Measurements from ENCODE around the gene GID8.

The GID8 gene

DNA sequence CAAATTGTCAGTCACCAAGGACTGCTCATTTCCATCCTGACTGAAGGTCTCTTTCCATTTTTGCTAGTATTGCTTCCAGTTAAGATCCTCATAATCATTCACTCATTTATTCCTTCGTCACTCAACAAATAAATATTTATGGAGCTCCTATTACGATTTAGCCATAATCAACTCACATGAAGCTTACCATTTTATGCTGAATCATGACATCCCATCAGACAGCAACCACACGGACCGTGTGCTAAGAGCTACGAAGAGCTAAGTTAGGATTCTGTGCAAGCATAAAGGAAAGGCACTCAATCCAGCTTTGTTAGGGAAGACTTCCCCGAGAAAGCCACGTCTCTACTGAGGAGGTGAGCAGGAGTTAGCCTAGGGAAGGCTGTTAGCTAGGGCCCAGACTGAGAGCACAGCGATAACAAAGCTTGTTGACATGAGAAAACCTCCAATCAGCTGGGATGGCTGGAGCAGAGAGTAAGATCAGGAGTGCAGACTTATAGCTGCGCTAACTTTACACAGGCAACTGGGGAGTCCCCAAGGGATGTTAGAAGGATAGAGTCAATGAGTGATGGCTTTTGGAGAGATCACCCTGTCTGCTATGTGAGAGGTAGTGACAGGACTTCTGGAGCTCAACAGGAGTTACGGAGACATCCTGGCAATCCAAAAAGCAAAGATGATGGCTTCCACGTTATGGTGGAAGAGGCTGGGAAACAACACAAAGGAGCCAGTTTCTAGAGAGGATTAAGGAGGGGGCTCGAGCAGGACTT, 2.6 kb upstream of the GID8 start:
- peak overlapping the region; percentile 21 for H3K9ac ChIP-seq (ENCODE audit: low read length)
- peaks cover 59% of the 10 kb centered on the region for H3K4me1 ChIP-seq (ENCODE audit: control insufficient read depth, insufficient read depth, low read length)
- no peaks in the 10 kb centered on the region for H3K9me3 ChIP-seq (ENCODE audit: control insufficient read depth, insufficient read depth, low read depth, low read length)
- H3K36me3 ChIP-seq (ENCODE audit: control insufficient read depth, insufficient read depth, low read length) = peaks cover 31% of the 10 kb centered on the region
- no peaks in the 10 kb centered on the region for H3K27me3 ChIP-seq (ENCODE audit: control insufficient read depth, insufficient read depth, low read length)
- peak overlapping the region; percentile 86 for H3K4me3 ChIP-seq (ENCODE audit: low read depth, low read length)
- no peak overlapping the region for H3K27ac ChIP-seq (ENCODE audit: low read depth, low read length)

DNA sequence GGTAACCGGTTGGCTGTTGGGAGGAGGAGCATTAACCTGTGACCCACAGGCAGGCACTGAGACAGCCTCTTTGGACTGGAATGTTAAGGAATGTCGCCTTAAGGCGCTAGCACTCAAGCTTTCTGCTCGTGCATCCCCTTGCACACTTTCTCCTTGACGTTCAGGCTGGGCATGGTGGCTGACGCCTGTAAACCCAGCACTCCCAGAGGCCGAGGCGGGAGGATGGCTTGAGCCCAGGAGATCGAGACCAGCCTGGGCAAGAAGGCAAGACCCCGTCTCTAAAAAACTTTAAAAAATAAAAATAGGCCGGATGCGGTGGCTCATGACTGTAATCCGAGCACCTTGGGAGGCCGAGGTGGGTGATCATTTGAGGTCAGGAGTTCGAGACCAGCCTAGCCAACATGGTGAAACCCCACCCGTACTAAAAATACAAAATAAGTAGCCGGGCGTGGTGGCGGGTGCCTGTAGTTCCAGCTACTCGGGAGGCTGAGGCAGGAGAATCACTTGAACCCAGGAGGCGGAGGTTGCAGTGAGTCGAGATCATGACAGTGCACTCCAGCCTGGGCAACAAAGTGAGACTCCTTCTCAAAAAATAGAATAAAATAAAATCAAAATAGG, 1.9 kb upstream of the GID8 start:
- Histone ChIP-seq H3K9ac (ENCODE audit: low read length) (peak overlapping the region; percentile 21), H3K9me3 (ENCODE audit: control insufficient read depth, insufficient read depth, low read depth, low read length) (no peaks in the 10 kb centered on the region), H3K27ac (ENCODE audit: low read depth, low read length) (no peak overlapping the region), H3K36me3 (ENCODE audit: control insufficient read depth, insufficient read depth, low read length) (peaks cover 33% of the 10 kb centered on the region), H3K27me3 (ENCODE audit: control insufficient read depth, insufficient read depth, low read length) (no peaks in the 10 kb centered on the region), H3K4me1 (ENCODE audit: control insufficient read depth, insufficient read depth, low read length) (peaks cover 52% of the 10 kb centered on the region), H3K4me3 (ENCODE audit: low read depth, low read length) (peak overlapping the region; percentile 86)

DNA sequence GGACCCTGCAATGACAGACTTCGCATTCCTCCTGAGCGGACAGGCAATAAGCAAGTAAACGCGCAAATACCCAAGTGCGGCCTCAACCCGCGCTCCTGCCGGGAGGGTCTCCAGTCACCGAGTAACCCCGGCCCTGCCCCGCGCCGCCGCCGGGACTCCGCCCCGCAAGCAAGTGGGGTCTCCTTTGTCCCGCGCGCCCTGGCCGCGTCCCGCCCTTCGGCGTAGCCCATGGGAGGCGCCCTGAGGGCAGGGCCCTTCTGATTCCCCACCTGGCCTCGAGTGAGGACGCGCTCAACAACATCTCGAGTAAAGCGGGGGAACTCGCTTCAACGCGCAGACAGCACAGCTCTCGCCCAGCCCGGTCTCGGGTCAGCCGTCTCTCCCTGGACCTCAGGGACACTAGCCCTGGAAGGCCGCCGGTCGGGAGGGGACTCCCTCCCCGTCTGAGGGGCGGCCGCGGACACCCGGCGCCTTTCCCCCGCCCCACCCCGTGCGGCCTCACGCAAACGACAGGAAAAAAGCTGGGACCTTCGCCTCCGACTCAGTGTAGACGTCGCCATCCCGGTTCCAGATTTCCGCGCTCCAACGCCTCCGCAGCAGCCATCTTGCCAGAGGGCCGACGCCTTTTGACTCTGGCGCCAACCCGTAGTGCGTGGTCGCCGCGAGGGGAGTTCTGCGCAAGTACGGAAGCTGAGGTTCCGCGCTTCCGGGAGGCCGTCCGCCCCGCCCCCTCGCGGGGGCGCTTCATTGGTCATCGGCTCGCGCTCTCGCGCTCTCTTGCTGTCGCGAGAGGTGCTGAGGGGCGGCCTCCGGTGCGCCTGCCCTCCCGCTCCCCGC, 461 bp upstream of the GID8 start:
- peaks cover 46% of the 10 kb centered on the region for H3K36me3 ChIP-seq (ENCODE audit: control insufficient read depth, insufficient read depth, low read length)
- H3K4me1 ChIP-seq (ENCODE audit: control insufficient read depth, insufficient read depth, low read length) = peaks cover 38% of the 10 kb centered on the region
- no peaks in the 10 kb centered on the region for H3K27me3 ChIP-seq (ENCODE audit: control insufficient read depth, insufficient read depth, low read length)
- H3K9ac ChIP-seq (ENCODE audit: low read length) = peak overlapping the region; percentile 96
- H3K4me3 ChIP-seq (ENCODE audit: low read depth, low read length) = peak overlapping the region; percentile 86
- peak overlapping the region; percentile 95 for H3K27ac ChIP-seq (ENCODE audit: low read depth, low read length)
- H3K9me3 ChIP-seq (ENCODE audit: control insufficient read depth, insufficient read depth, low read depth, low read length) = no peaks in the 10 kb centered on the region

DNA sequence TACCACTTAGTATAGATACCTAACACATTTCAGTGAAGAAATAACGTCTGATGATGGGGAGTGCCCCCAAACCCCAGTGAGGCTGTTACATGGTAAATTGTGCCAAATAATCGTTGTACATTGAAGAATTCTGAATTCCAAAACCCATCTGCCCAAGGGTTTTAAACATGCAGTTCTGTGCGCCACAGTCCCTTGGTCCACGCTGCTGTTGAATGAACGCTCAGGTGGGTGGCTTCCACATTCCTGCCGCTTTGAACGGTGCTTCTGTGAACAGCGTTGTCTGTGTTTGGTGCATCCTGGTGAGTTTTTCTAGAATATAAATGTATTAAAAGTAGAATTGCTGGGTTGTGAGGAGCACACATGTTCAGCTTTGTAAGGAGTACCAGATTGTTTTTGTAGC, 2.9 kb downstream of the GID8 start:
- Histone ChIP-seq H3K4me3 (ENCODE audit: low read depth, low read length) (no peak overlapping the region), H3K9ac (ENCODE audit: low read length) (no peak overlapping the region), H3K4me1 (ENCODE audit: control insufficient read depth, insufficient read depth, low read length) (peaks cover 10% of the 10 kb centered on the region), H3K36me3 (ENCODE audit: control insufficient read depth, insufficient read depth, low read length) (peaks cover 53% of the 10 kb centered on the region), H3K9me3 (ENCODE audit: control insufficient read depth, insufficient read depth, low read depth, low read length) (no peaks in the 10 kb centered on the region), H3K27me3 (ENCODE audit: control insufficient read depth, insufficient read depth, low read length) (no peaks in the 10 kb centered on the region), H3K27ac (ENCODE audit: low read depth, low read length) (no peak overlapping the region)

DNA sequence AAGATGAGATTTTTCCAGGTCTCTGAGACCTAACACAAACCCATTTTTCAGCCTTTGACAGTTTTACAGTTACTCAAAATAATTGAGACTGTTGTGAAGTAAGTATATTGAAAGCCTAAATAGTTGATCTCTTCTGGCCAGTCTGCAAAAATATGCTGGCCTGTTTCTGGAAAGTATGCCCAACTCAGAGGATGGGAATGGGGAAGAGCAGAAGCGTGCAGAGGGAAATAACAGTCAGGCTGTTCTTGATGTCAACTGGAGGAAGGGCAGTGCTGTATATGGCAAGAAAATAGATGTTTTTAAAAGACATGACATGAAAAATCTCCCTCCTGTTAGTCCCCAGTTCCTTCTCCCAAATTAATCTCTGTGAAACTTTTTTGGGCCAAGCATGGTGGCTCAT, 3.8 kb downstream of the GID8 start:
- H3K9me3 ChIP-seq (ENCODE audit: control insufficient read depth, insufficient read depth, low read depth, low read length) = no peaks in the 10 kb centered on the region
- H3K27me3 ChIP-seq (ENCODE audit: control insufficient read depth, insufficient read depth, low read length) = no peaks in the 10 kb centered on the region
- H3K27ac ChIP-seq (ENCODE audit: low read depth, low read length) = no peak overlapping the region
- peaks cover 7% of the 10 kb centered on the region; the same call in 1 of the 2 replicates for H3K4me1 ChIP-seq (ENCODE audit: control insufficient read depth, insufficient read depth, low read length)
- H3K4me3 ChIP-seq (ENCODE audit: low read depth, low read length) = no peak overlapping the region
- no peak overlapping the region for H3K9ac ChIP-seq (ENCODE audit: low read length)
- peaks cover 60% of the 10 kb centered on the region for H3K36me3 ChIP-seq (ENCODE audit: control insufficient read depth, insufficient read depth, low read length)

DNA sequence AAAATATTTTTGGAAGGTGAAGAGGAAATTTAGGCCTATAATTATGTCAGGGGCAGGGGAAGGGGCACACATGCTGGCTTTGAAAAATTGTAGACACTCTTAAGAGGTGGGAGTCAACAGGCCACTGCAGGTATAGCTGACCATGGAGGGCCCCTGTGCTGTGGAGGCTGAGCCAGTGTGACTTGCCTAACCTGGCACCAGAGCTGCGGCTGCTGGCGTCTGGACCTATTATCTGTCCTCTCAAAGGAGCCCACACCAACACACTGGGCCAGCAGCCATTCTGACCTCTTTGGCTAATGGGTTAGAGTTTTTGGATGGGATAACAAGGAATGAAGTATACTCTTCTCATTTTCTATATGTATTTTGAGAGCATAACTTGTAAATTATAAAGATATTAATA, 4.5 kb downstream of the GID8 start:
- Histone ChIP-seq H3K9me3 (ENCODE audit: control insufficient read depth, insufficient read depth, low read depth, low read length) (no peaks in the 10 kb centered on the region), H3K36me3 (ENCODE audit: control insufficient read depth, insufficient read depth, low read length) (peaks cover 67% of the 10 kb centered on the region), H3K4me1 (ENCODE audit: control insufficient read depth, insufficient read depth, low read length) (peaks cover 7% of the 10 kb centered on the region; the same call in 1 of the 2 replicates), H3K4me3 (ENCODE audit: low read depth, low read length) (no peak overlapping the region), H3K27me3 (ENCODE audit: control insufficient read depth, insufficient read depth, low read length) (no peaks in the 10 kb centered on the region), H3K9ac (ENCODE audit: low read length) (no peak overlapping the region), H3K27ac (ENCODE audit: low read depth, low read length) (no peak overlapping the region)

DNA sequence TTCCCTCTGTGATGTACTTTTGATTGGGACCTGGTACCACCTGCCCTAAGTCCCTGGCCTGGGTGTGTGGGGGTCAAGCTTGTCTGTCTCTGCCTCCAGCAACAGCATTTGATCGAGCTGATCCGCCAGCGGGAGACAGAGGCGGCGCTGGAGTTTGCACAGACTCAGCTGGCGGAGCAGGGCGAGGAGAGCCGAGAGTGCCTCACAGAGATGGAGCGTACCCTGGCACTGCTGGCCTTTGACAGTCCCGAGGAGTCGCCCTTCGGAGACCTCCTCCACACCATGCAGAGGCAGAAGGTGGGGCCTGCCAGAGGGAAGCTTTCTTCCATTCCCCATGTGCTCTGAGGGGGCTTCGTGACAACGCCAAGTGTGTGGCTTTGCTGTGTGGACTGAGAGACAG, 5.4 kb downstream of the GID8 start:
- no peaks in the 10 kb centered on the region for H3K27me3 ChIP-seq (ENCODE audit: control insufficient read depth, insufficient read depth, low read length)
- no peak overlapping the region for H3K27ac ChIP-seq (ENCODE audit: low read depth, low read length)
- peaks cover 7% of the 10 kb centered on the region; the same call in 1 of the 2 replicates for H3K4me1 ChIP-seq (ENCODE audit: control insufficient read depth, insufficient read depth, low read length)
- H3K4me3 ChIP-seq (ENCODE audit: low read depth, low read length) = no peak overlapping the region
- H3K9me3 ChIP-seq (ENCODE audit: control insufficient read depth, insufficient read depth, low read depth, low read length) = no peaks in the 10 kb centered on the region
- peaks cover 76% of the 10 kb centered on the region for H3K36me3 ChIP-seq (ENCODE audit: control insufficient read depth, insufficient read depth, low read length)
- H3K9ac ChIP-seq (ENCODE audit: low read length) = no peak overlapping the region

DNA sequence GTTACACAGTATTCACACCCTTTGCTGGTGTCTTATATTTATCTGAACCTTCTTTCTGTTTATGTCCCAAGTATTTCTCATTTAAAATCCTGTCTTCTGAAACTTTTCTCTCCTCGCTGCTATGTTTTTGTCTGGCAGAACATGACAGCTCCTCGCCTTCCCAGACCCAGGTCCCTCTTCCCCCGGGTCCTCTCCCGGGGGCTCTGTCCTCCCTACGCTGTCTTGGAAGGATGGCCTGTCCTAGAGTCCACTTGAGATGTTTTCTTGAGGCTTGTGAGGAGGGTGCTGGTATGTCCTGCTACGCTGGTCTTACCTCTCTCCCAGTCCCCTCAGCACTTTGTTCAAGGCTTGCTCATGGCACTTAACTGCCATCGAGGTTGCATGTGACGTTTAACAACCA, 6.2 kb downstream of the GID8 start:
- Histone ChIP-seq H3K27me3 (ENCODE audit: control insufficient read depth, insufficient read depth, low read length) (no peaks in the 10 kb centered on the region), H3K9ac (ENCODE audit: low read length) (no peak overlapping the region), H3K36me3 (ENCODE audit: control insufficient read depth, insufficient read depth, low read length) (peaks cover 84% of the 10 kb centered on the region)

DNA sequence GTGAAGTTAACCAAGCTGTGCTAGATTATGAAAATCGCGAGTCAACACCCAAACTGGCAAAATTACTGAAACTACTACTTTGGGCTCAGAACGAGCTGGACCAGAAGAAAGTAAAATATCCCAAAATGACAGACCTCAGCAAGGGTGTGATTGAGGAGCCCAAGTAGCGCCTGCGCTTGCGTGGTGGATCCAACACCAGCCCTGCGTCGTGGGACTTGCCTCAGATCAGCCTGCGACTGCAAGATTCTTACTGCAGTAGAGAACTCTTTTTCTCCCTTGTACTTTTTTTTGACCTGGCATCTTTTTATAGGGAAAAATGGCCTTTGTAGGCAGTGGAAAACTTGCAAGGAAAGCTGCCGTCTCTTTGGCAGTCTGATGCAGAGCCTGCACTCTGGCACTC, 6.8 kb downstream of the GID8 start:
- H3K4me3 ChIP-seq (ENCODE audit: low read depth, low read length) = no peak overlapping the region
- H3K27ac ChIP-seq (ENCODE audit: low read depth, low read length) = no peak overlapping the region
- H3K4me1 ChIP-seq (ENCODE audit: control insufficient read depth, insufficient read depth, low read length) = peaks cover 3% of the 10 kb centered on the region; the same call in 1 of the 2 replicates
- H3K27me3 ChIP-seq (ENCODE audit: control insufficient read depth, insufficient read depth, low read length) = no peaks in the 10 kb centered on the region
- H3K9me3 ChIP-seq (ENCODE audit: control insufficient read depth, insufficient read depth, low read depth, low read length) = no peaks in the 10 kb centered on the region
- no peak overlapping the region for H3K9ac ChIP-seq (ENCODE audit: low read length)
- H3K36me3 ChIP-seq (ENCODE audit: control insufficient read depth, insufficient read depth, low read length) = peaks cover 90% of the 10 kb centered on the region

More for the DNA sequence above, 6.2 kb downstream of the GID8 start:
- Histone ChIP-seq H3K27ac (ENCODE audit: low read depth, low read length) (no peak overlapping the region), H3K9me3 (ENCODE audit: control insufficient read depth, insufficient read depth, low read depth, low read length) (no peaks in the 10 kb centered on the region), H3K4me1 (ENCODE audit: control insufficient read depth, insufficient read depth, low read length) (peaks cover 7% of the 10 kb centered on the region; the same call in 1 of the 2 replicates), H3K4me3 (ENCODE audit: low read depth, low read length) (no peak overlapping the region)

DNA sequence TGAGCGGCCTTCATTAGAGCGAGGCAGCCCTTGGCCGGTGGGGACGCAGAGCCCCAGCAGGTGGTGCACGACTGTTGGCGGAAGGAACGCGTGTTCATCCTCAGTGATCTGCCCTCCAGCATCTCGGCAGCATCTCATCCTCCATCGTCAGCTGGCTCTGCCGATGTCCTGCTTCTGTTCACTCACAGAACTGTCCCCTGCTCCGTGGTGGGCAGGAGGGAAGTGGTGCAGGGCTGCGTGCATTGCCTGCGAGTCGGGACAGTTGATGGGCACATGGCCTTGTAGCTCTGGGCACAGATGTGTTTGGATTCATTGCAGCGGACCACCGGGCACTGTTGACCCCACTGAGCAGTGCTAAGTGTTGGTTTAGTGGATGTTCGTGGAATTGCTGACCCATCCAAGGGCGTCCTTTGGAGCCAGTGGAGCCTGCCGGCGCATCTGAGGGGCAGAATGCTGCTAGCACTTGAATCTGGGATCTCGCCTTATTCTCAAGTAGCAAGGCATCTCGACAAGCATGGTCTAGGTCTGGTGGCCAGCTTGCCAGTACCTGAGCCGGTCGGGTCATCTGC, 7.9 kb downstream of the GID8 start:
- no peaks in the 10 kb centered on the region for H3K27me3 ChIP-seq (ENCODE audit: control insufficient read depth, insufficient read depth, low read length)
- H3K27ac ChIP-seq (ENCODE audit: low read depth, low read length) = no peak overlapping the region
- H3K9ac ChIP-seq (ENCODE audit: low read length) = no peak overlapping the region
- no peaks in the 10 kb centered on the region for H3K9me3 ChIP-seq (ENCODE audit: control insufficient read depth, insufficient read depth, low read depth, low read length)
- no peak overlapping the region for H3K4me3 ChIP-seq (ENCODE audit: low read depth, low read length)
- H3K4me1 ChIP-seq (ENCODE audit: control insufficient read depth, insufficient read depth, low read length) = no peaks in the 10 kb centered on the region
- peaks cover 99% of the 10 kb centered on the region for H3K36me3 ChIP-seq (ENCODE audit: control insufficient read depth, insufficient read depth, low read length)

All from HUES6 (cell line).